GDM1 (cell line): Measurements from ENCODE around the gene CTSO.

Experiments
- DNase-seq: peaks from one replicate; lab custom pipeline; 2025; lab: John Stamatoyannopoulos, UW

Gene CTSO

GRCh38 chr4:155953151-155954117 lies at the start of gene CTSO:
Gene CTSO (minus strand): TSS chr4:155953866. CDS start chr4:155953847, 19 bp downstream.
- DNase-seq = peak; percentile 61

GRCh38 chr4:156000491-156000890 lies 46.8 kb upstream of the CTSO start:
- no peak for DNase-seq

- no peak for DNase-seq
These were observed 46.1 kb upstream of the CTSO start for GRCh38 chr4:155999725-156000124.

GRCh38 chr4:155995069-155995468 lies 41.4 kb upstream of the CTSO start:
- no peak for DNase-seq

- DNase-seq = no peak
These were observed 30.6 kb upstream of the CTSO start for GRCh38 chr4:155984106-155984797.

- DNase-seq = no peak
These were observed 29.2 kb upstream of the CTSO start for GRCh38 chr4:155982736-155983385.

- DNase-seq = no peak
These were observed 25.1 kb upstream of the CTSO start for GRCh38 chr4:155978810-155979209.

GRCh38 chr4:155975511-155975910 lies 21.8 kb upstream of the CTSO start:
- DNase-seq = no peak

- DNase-seq = no peak
These were observed 21.3 kb upstream of the CTSO start for GRCh38 chr4:155974996-155975395.

- no peak for DNase-seq
These were observed 20.7 kb upstream of the CTSO start for GRCh38 chr4:155974476-155974749.

GRCh38 chr4:155973639-155974475 lies 20.2 kb upstream of the CTSO start:
- DNase-seq = no peak

GRCh38 chr4:155972098-155972497 lies 18.4 kb upstream of the CTSO start:
- DNase-seq = no peak

GRCh38 chr4:155966731-155967395 lies 13.2 kb upstream of the CTSO start:
- DNase-seq = no peak

GRCh38 chr4:155966171-155966570 lies 12.5 kb upstream of the CTSO start:
- no peak for DNase-seq

GRCh38 chr4:155964016-155964891 lies 10.6 kb upstream of the CTSO start:
- DNase-seq = no peak

GRCh38 chr4:155962767-155963166 lies 9.1 kb upstream of the CTSO start:
- no peak for DNase-seq

GRCh38 chr4:155961575-155961974 lies 7.9 kb upstream of the CTSO start:
- no peak for DNase-seq

GRCh38 chr4:155960522-155960921 lies 6.9 kb upstream of the CTSO start:
- DNase-seq = no peak

- no peak for DNase-seq
These were observed 5.8 kb upstream of the CTSO start for GRCh38 chr4:155959417-155959816.

GRCh38 chr4:155956461-155956860 lies 2.8 kb upstream of the CTSO start:
- DNase-seq = no peak
